Measurements from ENCODE around the gene APLP2. TPM values are rescaled to one million over a fixed set of nuclear protein-coding genes. Genes with fewer than 3 reads are reported as not detected.

APLP2 gene
- polyA plus RNA-seq, 1 donor from 2014 or later: 226 TPM

DNA sequence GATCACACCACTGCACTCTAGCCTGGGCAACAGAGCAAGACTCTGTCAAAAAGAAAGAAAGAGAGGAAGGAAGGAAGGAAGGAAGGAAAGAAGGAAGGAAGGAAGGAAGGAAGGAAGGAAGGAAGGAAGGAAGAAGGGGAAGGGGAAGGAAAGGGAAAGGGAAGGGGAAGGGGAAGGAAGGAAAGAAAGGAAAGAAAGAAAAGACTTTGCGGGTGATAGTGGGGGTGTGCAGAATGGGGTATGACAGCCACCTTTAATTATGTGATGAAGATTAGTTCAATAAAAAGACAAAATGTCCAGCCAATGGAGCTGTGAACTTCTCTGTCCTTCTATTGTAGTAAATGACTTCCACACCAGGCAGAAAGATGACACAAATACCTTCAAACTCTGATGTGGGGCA lies 8.7 kb upstream of the APLP2 start:
- TF ChIP-seq EP300 (conservative IDR thresholded peaks at IDR 0.05; ENCODE audit: poor library complexity, severe bottlenecking) (no peak), TAF1 (IDR thresholded peaks at IDR 0.05; ENCODE audit: low read depth) (no peak), EZH2 (IDR thresholded peaks at IDR 0.05; ENCODE audit: borderline replicate concordance, insufficient read depth, low read length, poor library complexity, severe bottlenecking) (no peak), MXI1 (conservative IDR thresholded peaks at IDR 0.05; ENCODE audit: poor library complexity, severe bottlenecking) (no peak), SMC3 (conservative IDR thresholded peaks at IDR 0.05; ENCODE audit: poor library complexity) (no peak), RAD21 (conservative IDR thresholded peaks at IDR 0.05) (no peak), POLR2AphosphoS5 (IDR thresholded peaks at IDR 0.05) (no peak)
- TF ChIP-seq, protein P1, sequence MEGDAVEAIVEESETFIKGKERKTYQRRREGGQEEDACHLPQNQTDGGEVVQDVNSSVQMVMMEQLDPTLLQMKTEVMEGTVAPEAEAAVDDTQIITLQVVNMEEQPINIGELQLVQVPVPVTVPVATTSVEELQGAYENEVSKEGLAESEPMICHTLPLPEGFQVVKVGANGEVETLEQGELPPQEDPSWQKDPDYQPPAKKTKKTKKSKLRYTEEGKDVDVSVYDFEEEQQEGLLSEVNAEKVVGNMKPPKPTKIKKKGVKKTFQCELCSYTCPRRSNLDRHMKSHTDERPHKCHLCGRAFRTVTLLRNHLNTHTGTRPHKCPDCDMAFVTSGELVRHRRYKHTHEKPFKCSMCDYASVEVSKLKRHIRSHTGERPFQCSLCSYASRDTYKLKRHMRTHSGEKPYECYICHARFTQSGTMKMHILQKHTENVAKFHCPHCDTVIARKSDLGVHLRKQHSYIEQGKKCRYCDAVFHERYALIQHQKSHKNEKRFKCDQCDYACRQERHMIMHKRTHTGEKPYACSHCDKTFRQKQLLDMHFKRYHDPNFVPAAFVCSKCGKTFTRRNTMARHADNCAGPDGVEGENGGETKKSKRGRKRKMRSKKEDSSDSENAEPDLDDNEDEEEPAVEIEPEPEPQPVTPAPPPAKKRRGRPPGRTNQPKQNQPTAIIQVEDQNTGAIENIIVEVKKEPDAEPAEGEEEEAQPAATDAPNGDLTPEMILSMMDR (IDR thresholded peaks at IDR 0.05; ENCODE audit: poor library complexity, severe bottlenecking): no peak
- TF ChIP-seq, protein P2, sequence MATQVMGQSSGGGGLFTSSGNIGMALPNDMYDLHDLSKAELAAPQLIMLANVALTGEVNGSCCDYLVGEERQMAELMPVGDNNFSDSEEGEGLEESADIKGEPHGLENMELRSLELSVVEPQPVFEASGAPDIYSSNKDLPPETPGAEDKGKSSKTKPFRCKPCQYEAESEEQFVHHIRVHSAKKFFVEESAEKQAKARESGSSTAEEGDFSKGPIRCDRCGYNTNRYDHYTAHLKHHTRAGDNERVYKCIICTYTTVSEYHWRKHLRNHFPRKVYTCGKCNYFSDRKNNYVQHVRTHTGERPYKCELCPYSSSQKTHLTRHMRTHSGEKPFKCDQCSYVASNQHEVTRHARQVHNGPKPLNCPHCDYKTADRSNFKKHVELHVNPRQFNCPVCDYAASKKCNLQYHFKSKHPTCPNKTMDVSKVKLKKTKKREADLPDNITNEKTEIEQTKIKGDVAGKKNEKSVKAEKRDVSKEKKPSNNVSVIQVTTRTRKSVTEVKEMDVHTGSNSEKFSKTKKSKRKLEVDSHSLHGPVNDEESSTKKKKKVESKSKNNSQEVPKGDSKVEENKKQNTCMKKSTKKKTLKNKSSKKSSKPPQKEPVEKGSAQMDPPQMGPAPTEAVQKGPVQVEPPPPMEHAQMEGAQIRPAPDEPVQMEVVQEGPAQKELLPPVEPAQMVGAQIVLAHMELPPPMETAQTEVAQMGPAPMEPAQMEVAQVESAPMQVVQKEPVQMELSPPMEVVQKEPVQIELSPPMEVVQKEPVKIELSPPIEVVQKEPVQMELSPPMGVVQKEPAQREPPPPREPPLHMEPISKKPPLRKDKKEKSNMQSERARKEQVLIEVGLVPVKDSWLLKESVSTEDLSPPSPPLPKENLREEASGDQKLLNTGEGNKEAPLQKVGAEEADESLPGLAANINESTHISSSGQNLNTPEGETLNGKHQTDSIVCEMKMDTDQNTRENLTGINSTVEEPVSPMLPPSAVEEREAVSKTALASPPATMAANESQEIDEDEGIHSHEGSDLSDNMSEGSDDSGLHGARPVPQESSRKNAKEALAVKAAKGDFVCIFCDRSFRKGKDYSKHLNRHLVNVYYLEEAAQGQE (IDR thresholded peaks at IDR 0.05; ENCODE audit: borderline replicate concordance): no peak
- H3K9me3 ChIP-seq (ENCODE audit: low read length): no peaks in the 10 kb centered on the region
- H3K4me3 ChIP-seq (ENCODE audit: low read length): no peak overlapping the region
- H3K9me2 ChIP-seq (ENCODE audit: insufficient read depth, low read length): no peaks in the 10 kb centered on the region
- H3K36me3 ChIP-seq (ENCODE audit: insufficient read depth, low read length): no peaks in the 10 kb centered on the region
- no peaks in the 10 kb centered on the region for H3K79me2 ChIP-seq (replicated peaks; ENCODE audit: insufficient read depth, low read length)
- no peaks in the 10 kb centered on the region for H3F3A ChIP-seq (ENCODE audit: insufficient read depth, low read length, poor library complexity, severe bottlenecking)
- H3K9ac ChIP-seq (ENCODE audit: low read length): no peak overlapping the region
- H3K27ac ChIP-seq (ENCODE audit: low read length): no peak overlapping the region
- H4K20me1 ChIP-seq (ENCODE audit: insufficient read depth): no peaks in the 10 kb centered on the region
- no peak overlapping the region for H3K4me2 ChIP-seq (ENCODE audit: low read length)
- H2AFZ ChIP-seq (ENCODE audit: low read depth, low read length): no peak overlapping the region
- H3K27me3 ChIP-seq (ENCODE audit: insufficient read depth, low read depth, low read length): no peaks in the 10 kb centered on the region

DNA sequence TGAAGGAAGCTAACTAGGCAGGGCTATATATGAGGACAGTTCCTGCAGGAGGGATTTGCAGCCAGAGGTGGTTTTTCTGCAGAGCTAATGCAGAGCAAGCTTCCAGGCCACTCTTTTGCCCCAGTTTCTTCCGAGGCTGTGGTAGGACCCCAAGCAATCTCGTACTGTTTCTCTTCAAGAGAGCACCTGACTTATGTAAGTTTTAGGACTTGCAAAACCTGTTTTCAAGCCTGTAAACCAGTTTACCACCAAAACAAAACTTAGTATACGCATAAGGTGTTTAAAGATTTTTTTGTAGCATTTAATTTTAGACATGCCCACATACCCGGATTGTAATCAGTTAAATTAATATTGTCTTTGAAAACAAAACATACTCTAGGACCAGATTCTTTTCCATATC lies 7.7 kb upstream of the APLP2 start:
- Histone ChIP-seq H4K20me1 (ENCODE audit: insufficient read depth) (no peaks in the 10 kb centered on the region), H3K9ac (ENCODE audit: low read length) (no peak overlapping the region), H3K9me2 (ENCODE audit: insufficient read depth, low read length) (no peaks in the 10 kb centered on the region), H3K36me3 (ENCODE audit: insufficient read depth, low read length) (no peaks in the 10 kb centered on the region), H3F3A (ENCODE audit: insufficient read depth, low read length, poor library complexity, severe bottlenecking) (no peaks in the 10 kb centered on the region), H3K27ac (ENCODE audit: low read length) (no peak overlapping the region), H3K79me2 (replicated peaks; ENCODE audit: insufficient read depth, low read length) (no peaks in the 10 kb centered on the region), H2AFZ (ENCODE audit: low read depth, low read length) (no peak overlapping the region), H3K27me3 (ENCODE audit: insufficient read depth, low read depth, low read length) (no peaks in the 10 kb centered on the region), H3K4me3 (ENCODE audit: low read length) (no peak overlapping the region), H3K9me3 (ENCODE audit: low read length) (no peaks in the 10 kb centered on the region), H3K4me2 (ENCODE audit: low read length) (no peak overlapping the region)
- no peak for TF ChIP-seq SMC3 (conservative IDR thresholded peaks at IDR 0.05; ENCODE audit: poor library complexity)
- no peak for TF ChIP-seq EZH2 (IDR thresholded peaks at IDR 0.05; ENCODE audit: borderline replicate concordance, insufficient read depth, low read length, poor library complexity, severe bottlenecking)
- TF ChIP-seq RAD21 (conservative IDR thresholded peaks at IDR 0.05): no peak
- no peak for TF ChIP-seq POLR2AphosphoS5 (IDR thresholded peaks at IDR 0.05)
- TF ChIP-seq MXI1 (conservative IDR thresholded peaks at IDR 0.05; ENCODE audit: poor library complexity, severe bottlenecking): no peak
- TF ChIP-seq, protein P1 (IDR thresholded peaks at IDR 0.05; ENCODE audit: poor library complexity, severe bottlenecking): no peak
- no peak for TF ChIP-seq EP300 (conservative IDR thresholded peaks at IDR 0.05; ENCODE audit: poor library complexity, severe bottlenecking)
- TF ChIP-seq TAF1 (IDR thresholded peaks at IDR 0.05; ENCODE audit: low read depth): no peak
- TF ChIP-seq, protein P2 (IDR thresholded peaks at IDR 0.05; ENCODE audit: borderline replicate concordance): no peak

All from neural cell (in vitro differentiated cells).